GM12874 (cell line): ENCODE measurements around the gene CYP2C9.

Source experiments
- TF ChIP-seq, protein P1 (sequence below): IDR thresholded peaks from 2 replicates; pipeline ENCODE4 v1.5.1; 2011; ENCODE audit warnings: low read depth, mild to moderate bottlenecking, control low read depth, low read length, moderate library complexity; ENCODE audit not compliant: insufficient read depth

CYP2C9 gene

DNA sequence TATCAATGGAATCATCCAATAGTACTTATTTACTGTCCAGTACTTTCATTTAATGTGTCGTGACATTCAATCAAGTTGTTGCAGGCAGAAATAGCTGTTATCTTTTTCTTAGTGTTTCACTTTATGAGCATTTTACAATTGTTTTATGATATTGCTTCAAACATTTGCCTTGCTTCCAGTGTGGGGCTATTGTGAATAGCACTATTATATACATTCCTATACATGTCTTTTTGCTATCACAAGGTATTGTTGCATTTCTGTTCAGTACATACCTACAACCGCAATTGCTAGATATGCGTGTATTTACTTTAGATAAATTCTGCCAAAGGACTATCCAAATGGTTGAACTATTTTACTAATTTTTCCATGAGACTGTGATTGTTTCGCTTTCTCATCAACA is 95.9 kb downstream of the CYP2C9 start:
- TF ChIP-seq, protein P1, sequence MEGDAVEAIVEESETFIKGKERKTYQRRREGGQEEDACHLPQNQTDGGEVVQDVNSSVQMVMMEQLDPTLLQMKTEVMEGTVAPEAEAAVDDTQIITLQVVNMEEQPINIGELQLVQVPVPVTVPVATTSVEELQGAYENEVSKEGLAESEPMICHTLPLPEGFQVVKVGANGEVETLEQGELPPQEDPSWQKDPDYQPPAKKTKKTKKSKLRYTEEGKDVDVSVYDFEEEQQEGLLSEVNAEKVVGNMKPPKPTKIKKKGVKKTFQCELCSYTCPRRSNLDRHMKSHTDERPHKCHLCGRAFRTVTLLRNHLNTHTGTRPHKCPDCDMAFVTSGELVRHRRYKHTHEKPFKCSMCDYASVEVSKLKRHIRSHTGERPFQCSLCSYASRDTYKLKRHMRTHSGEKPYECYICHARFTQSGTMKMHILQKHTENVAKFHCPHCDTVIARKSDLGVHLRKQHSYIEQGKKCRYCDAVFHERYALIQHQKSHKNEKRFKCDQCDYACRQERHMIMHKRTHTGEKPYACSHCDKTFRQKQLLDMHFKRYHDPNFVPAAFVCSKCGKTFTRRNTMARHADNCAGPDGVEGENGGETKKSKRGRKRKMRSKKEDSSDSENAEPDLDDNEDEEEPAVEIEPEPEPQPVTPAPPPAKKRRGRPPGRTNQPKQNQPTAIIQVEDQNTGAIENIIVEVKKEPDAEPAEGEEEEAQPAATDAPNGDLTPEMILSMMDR, result no peak

DNA sequence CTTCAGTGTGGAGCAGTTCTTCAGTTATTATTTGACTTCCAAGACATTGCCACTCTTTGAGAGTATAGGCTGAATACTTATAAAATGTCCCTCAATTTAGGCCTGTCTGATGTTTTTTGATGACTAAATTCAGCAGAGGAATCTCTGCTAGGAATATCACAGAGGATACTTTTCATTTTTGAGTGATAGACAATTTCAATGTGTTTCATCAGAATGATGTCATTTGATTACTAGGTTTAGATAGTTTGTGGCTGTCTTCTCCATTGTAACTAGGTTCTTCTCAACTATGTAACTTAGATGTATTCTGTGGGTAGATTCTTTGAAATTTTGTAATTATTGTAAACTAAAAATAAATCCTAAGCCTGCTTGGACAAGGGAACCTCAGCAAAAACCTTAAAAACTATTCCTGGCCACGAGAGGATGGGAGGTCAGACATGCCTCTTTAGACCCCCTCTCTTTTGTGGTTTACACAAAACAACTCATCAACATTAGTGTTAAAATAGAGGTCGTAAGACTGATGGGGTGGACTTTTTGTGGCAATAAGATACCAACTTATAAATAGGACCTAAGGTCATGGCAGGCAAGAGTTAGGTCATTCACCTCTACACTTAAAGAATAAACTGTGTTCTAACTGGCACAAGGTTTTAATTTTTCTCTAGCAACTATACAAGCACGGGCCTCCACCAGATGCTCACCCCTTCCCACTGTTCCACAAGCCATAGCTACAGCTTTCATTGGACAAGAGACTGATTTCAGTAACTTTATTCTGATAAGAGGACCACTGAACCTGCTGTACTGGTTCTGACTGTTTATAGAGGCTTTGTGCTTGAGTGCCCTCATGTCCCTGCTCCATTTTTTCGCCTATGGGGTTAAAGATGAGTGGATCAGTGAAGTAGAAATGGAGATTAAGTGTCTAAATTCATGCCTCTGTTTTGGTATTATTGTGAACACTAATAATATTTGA is 97.2 kb downstream of the CYP2C9 start:
- TF ChIP-seq, protein P1, result no peak

DNA sequence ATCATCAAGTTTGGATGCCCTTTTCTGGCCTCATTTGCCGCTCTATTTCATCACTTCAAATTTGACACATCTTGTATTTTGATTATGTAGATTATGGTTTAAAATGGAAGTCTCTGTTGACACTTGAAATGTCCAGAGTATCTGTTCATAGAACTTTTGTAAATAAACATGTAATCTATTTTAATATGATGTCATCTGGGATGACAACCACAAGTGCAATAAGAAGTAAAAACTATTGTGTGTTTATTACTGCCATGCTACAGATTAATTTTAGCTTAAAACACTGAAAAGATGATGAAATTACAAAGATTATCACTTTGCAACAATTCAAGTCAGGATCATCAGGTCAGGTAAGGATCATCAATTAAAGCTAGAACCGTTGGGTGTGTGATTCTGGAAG is 100.8 kb downstream of the CYP2C9 start:
- TF ChIP-seq, protein P1, result no peak
